GM12864 (cell line): ENCODE data around the gene RAPGEF6.
A peak's percentile ranks its signal among the peaks of the same experiment; 100 is the strongest.

Experiments used
- DNase-seq: peaks from one replicate; pipeline ENCODE4 v3.0.0-alpha.2; 2011; ENCODE audit warnings: low read depth
- H3K4me3 ChIP-seq: 2 replicates; pipeline ENCODE4 v1.5.1; 2011; ENCODE audit warnings: mild to moderate bottlenecking, low read depth, low read length, control low read depth
- TF ChIP-seq, protein P1 (sequence below): IDR thresholded peaks from 2 replicates; pipeline ENCODE4 v1.5.1; 2011; ENCODE audit warnings: low read depth, mild to moderate bottlenecking, moderate library complexity, low read length, control low read depth, inconsistent platforms; ENCODE audit errors: missing control alignments

Gene RAPGEF6

DNA sequence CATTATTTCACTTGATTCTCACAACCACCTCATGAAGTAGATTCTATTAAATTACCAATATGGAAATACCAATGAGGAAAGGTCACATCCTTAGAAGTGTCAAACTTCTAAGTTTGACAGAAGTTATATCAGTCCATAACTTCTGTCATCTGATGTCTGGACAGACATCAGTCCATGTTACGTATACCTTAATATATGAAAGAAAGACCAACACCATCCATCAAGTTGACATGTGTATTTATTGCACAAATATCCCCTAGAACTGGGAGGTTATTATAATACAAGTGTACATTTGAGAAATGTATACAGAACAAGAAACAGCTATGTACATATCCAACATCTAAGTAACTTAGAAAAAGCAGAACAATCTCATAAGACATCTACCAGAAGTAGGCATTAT, 6.5 kb upstream of the RAPGEF6 start:
- H3K4me3 ChIP-seq, result no peak overlapping the region
- DNase-seq, result no peak
- TF ChIP-seq, protein P1, sequence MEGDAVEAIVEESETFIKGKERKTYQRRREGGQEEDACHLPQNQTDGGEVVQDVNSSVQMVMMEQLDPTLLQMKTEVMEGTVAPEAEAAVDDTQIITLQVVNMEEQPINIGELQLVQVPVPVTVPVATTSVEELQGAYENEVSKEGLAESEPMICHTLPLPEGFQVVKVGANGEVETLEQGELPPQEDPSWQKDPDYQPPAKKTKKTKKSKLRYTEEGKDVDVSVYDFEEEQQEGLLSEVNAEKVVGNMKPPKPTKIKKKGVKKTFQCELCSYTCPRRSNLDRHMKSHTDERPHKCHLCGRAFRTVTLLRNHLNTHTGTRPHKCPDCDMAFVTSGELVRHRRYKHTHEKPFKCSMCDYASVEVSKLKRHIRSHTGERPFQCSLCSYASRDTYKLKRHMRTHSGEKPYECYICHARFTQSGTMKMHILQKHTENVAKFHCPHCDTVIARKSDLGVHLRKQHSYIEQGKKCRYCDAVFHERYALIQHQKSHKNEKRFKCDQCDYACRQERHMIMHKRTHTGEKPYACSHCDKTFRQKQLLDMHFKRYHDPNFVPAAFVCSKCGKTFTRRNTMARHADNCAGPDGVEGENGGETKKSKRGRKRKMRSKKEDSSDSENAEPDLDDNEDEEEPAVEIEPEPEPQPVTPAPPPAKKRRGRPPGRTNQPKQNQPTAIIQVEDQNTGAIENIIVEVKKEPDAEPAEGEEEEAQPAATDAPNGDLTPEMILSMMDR, result no peak

GRCh38 chr5:131640043-131640856, 5.2 kb upstream of the RAPGEF6 start:
- no peak for DNase-seq
- TF ChIP-seq, protein P1, result no peak
- no peak overlapping the region for H3K4me3 ChIP-seq

- DNase-seq, result no peak
- TF ChIP-seq, protein P1, result no peak
- H3K4me3 ChIP-seq, result no peak overlapping the region
Measured at GRCh38 chr5:131639148-131639547, 4.1 kb upstream of the RAPGEF6 start.

DNA sequence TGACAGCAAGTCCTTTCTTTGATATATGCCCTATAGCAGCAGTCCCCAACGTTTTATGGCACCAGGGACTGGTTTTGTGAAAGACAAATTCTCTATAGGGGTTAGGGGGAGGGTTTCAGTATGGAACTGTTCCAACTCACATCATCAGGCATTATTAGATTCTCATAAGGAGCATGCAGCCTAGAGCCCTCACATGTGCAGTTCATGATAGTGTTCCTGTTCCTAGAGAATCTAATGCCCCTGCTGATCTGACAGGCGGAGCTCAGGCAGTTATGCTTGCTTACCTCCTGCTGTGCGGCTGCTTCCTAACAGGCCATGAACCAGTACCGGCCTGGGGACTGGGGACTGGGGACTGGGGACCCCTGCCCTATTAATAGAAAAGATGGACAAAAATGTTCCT, 2.7 kb upstream of the RAPGEF6 start:
- no peak overlapping the region for H3K4me3 ChIP-seq
- DNase-seq, result no peak
- TF ChIP-seq, protein P1, result no peak

- TF ChIP-seq, protein P1, result no peak
- no peak for DNase-seq
- peak overlapping the region; percentile 76 for H3K4me3 ChIP-seq
Measured at GRCh38 chr5:131635684-131636572, 899 bp upstream of the RAPGEF6 start.

GRCh38 chr5:131634666-131634995, 398 bp downstream of the RAPGEF6 start:
- peak overlapping the region; percentile 100 for H3K4me3 ChIP-seq
- DNase-seq, result no peak
- TF ChIP-seq, protein P1, result peak; percentile 19
